Endothelial cell of umbilical vein (primary cell): ENCODE results near the gene PYGO1. TPM values are rescaled to one million over a fixed set of nuclear protein-coding genes. Genes with fewer than 3 reads are reported as not detected.

Source experiments
- BruUV-seq: library from RNA; stranded (reverse); fragments of 400-500 nt; replicated peaks from 2 replicates; lab custom pipeline; 2021; lab: Mats Ljungman, UMichigan
- CTCF ChIA-PET: fragments of 300-600, 350-600 bp; sonication (Branson Sonifier 250); formaldehyde crosslinking; loops from one replicate; lab custom pipeline; 2021; ENCODE audit warnings: antibody characterized with exemption, inconsistent platforms; lab: Charles Lee
- POLR2A ChIA-PET: fragments of 300-600, 350-600 bp; sonication (Branson Sonifier 250); formaldehyde crosslinking; loops from one replicate; lab custom pipeline; 2021; ENCODE audit warnings: antibody characterized with exemption, inconsistent platforms; lab: Charles Lee
- DNase-seq: peaks from one replicate; pipeline ENCODE4 v3.0.0-alpha.2; 2011; ENCODE audit warnings: low read depth, low spot score
- FAIRE-seq: peaks from 2 replicates; lab custom pipeline; 2011; peaks lifted over from hg19 to GRCh38; lab: Jason Lieb, UNC
- H2AFZ ChIP-seq: 2 replicates; pipeline ENCODE4 v1.6.0; 2012; ENCODE audit warnings: low read depth, low read length, control low read depth, inconsistent platforms
- H3K27ac ChIP-seq: 2 replicates; pipeline ENCODE4 v1.5.1; 2011; ENCODE audit warnings: low read depth, mild to moderate bottlenecking, control low read depth, low read length, moderate library complexity; ENCODE audit not compliant: insufficient read depth
- H3K27me3 ChIP-seq, 2 experiments: 2 replicates each; pipeline versions ENCODE4 v1.6.0 to v1.6.1; 2011; ENCODE audit warnings: low read length in 2 of 2, mixed read lengths in 1 of 2; ENCODE audit not compliant: control insufficient read depth in 2 of 2, insufficient read depth in 2 of 2
- H3K36me3 ChIP-seq, 2 experiments: 2 replicates in 1 of 2; 3 replicates in 1 of 2; pipeline ENCODE4 v1.5.1; 2011; ENCODE audit warnings: low read length in 2 of 2, mild to moderate bottlenecking in 1 of 2, moderate library complexity in 1 of 2; ENCODE audit not compliant: control insufficient read depth in 2 of 2, insufficient read depth in 2 of 2; ENCODE audit errors: extremely low read depth in 1 of 2
- H3K4me1 ChIP-seq: 3 replicates; pipeline ENCODE4 v1.5.1; 2011; ENCODE audit warnings: mild to moderate bottlenecking, low read length; ENCODE audit not compliant: control insufficient read depth, insufficient read depth; ENCODE audit errors: extremely low read depth
- H3K4me2 ChIP-seq: 2 replicates; pipeline ENCODE4 v1.6.1; 2011; ENCODE audit warnings: low read length, control low read depth, mixed read lengths; ENCODE audit not compliant: insufficient read depth
- H3K4me3 ChIP-seq, 3 experiments: fragments of 200-600 bp in 1 of 3; sonication (generic), shearing (Covaris generic) in 1 of 3; replicated peaks in 1 of 3; 2 replicates each; pipeline ENCODE4 v1.5.1; 2011 to 2016; ENCODE audit warnings: control low read depth in 3 of 3, low read length in 3 of 3, mild to moderate bottlenecking in 2 of 3, inconsistent platforms in 1 of 3, low read depth in 1 of 3, moderate library complexity in 1 of 3; ENCODE audit not compliant: insufficient read depth in 1 of 3
- H3K79me2 ChIP-seq: 2 replicates; pipeline ENCODE4 v1.6.0; 2012; ENCODE audit warnings: low read length, inconsistent platforms; ENCODE audit not compliant: control insufficient read depth, insufficient read depth
- H3K9ac ChIP-seq: replicated peaks from 2 replicates; pipeline ENCODE3; 2011; ENCODE audit warnings: low read length, control low read depth; ENCODE audit not compliant: insufficient read depth; ENCODE audit errors: extremely low read depth
- H3K9me1 ChIP-seq: replicated peaks from 3 replicates; pipeline ENCODE4 v1.6.0; 2011; ENCODE audit warnings: mild to moderate bottlenecking, low read length; ENCODE audit not compliant: control insufficient read depth, insufficient read depth; ENCODE audit errors: extremely low read depth
- H3K9me3 ChIP-seq: replicated peaks from 2 replicates; pipeline ENCODE4 v1.5.1; 2012; ENCODE audit warnings: low read length, inconsistent platforms; ENCODE audit not compliant: control insufficient read depth, insufficient read depth
- H4K20me1 ChIP-seq: replicated peaks from 2 replicates; pipeline ENCODE3; 2011; ENCODE audit warnings: mild to moderate bottlenecking, low read length; ENCODE audit not compliant: control insufficient read depth, insufficient read depth; ENCODE audit errors: extremely low read depth
- CTCF ChIP-seq, 2 donors: IDR thresholded peaks; 1 replicate in 1 of 2; 2 replicates in 1 of 2; pipeline ENCODE4 v1.5.1; 2011; ENCODE audit warnings: low read length in 2 of 2, mild to moderate bottlenecking in 2 of 2, moderate library complexity in 2 of 2, control low read depth in 1 of 2, inconsistent platforms in 1 of 2, low read depth in 1 of 2; ENCODE audit not compliant: insufficient read depth in 1 of 2; ENCODE audit errors: extremely low read depth in 1 of 2
- EZH2 ChIP-seq: IDR thresholded peaks from 2 replicates; pipeline ENCODE4 v1.6.1; 2012; ENCODE audit warnings: borderline replicate concordance, low read depth, mild to moderate bottlenecking, moderate library complexity, low read length, inconsistent platforms; ENCODE audit not compliant: severe bottlenecking
- FOS ChIP-seq: IDR thresholded peaks from 2 replicates; pipeline ENCODE4 v1.6.1; 2011; ENCODE audit warnings: mild to moderate bottlenecking, low read length, moderate library complexity, borderline replicate concordance; ENCODE audit not compliant: insufficient read depth
- GATA2 ChIP-seq: IDR thresholded peaks from 2 replicates; pipeline ENCODE4 v1.7.0; 2011; ENCODE audit warnings: low read depth, mild to moderate bottlenecking, moderate library complexity, mixed read lengths, low read length; ENCODE audit not compliant: insufficient read length, insufficient read depth
- JUN ChIP-seq: IDR thresholded peaks from 2 replicates; pipeline ENCODE4 v1.6.1; 2011; ENCODE audit warnings: borderline replicate concordance, low read depth; ENCODE audit not compliant: insufficient read length, insufficient read depth
- MAX ChIP-seq: IDR thresholded peaks from 2 replicates; pipeline ENCODE4 v1.6.1; 2011; ENCODE audit not compliant: insufficient read depth, insufficient read length
- MYC ChIP-seq: IDR thresholded peaks from one replicate; pipeline ENCODE4 v1.6.1; 2011; ENCODE audit warnings: mild to moderate bottlenecking, low read depth, low read length
- POLR2A ChIP-seq: IDR thresholded peaks from 2 replicates; pipeline ENCODE4 v1.6.1; 2012; ENCODE audit warnings: low read depth, mild to moderate bottlenecking, control low read depth, low read length
- POLR2AphosphoS5 ChIP-seq: IDR thresholded peaks from 2 replicates; pipeline ENCODE4 v1.6.1; 2012; ENCODE audit warnings: low read depth, mild to moderate bottlenecking, control low read depth, low read length, moderate library complexity; ENCODE audit not compliant: insufficient read depth
- dilution Hi-C: fragments of 300-500 bp; cut with MboI; formaldehyde crosslinking; loops from one replicate; pipeline ENCODE4 v1.15.0; 2019; ENCODE audit warnings: low sequenced_read_pairs; ENCODE audit not compliant: extremely low pct_ligation_motif_present
- intact Hi-C: fragments of 100-400 bp; cut with micrococcal nuclease; formaldehyde crosslinking; loops from one replicate; pipeline ENCODE4 v1.10.0; 2022
- polyA plus RNA-seq, 4 experiments: library from polyadenylated mRNA; depleted of rRNA in 3 of 4; stranded (reverse) in 3 of 4; unstranded in 1 of 4; fragments of >200 nt; gene quantifications; 2 replicates each; pipeline versions ENCODE4 v1.2.1 to v1.2.3, GENCODE V29; 2011 to 2012; ENCODE audit warnings: missing spikeins in 1 of 4
- total RNA-seq: library from RNA; stranded (reverse); gene quantifications from 2 replicates; pipeline ENCODE4 v1.2.3, GENCODE V29; 2021

Gene PYGO1
- total and polyA plus RNA-seq, 2 donors (not counting 3 experiments of a cell fraction or from before 2014, with no cell fraction given): 1.9 to 7.6 TPM

GRCh38 chr15:55590788-55591187 is 2.6 kb upstream of the PYGO1 start:
- Histone ChIP-seq H3K36me3 (no peaks in the 10 kb centered on the region), H2AFZ (no peak overlapping the region), H3K4me2 (no peak overlapping the region), H3K4me3 (no peak overlapping the region), H3K4me1 (peaks cover 8% of the 10 kb centered on the region), H3K9ac (no peak overlapping the region), H3K9me3 (no peaks in the 10 kb centered on the region), H4K20me1 (no peaks in the 10 kb centered on the region), H3K9me1 (no peaks in the 10 kb centered on the region), H3K27ac (no peak overlapping the region), H3K27me3 (no peaks in the 10 kb centered on the region), H3K79me2 (no peaks in the 10 kb centered on the region)
- intact Hi-C loops (no loop called here), dilution Hi-C loops (no loop called here)
- TF ChIP-seq FOS (no peak), JUN (no peak), POLR2AphosphoS5 (no peak), MYC (no peak), GATA2 (no peak), CTCF (IDR thresholded peaks at IDR 0.05; ENCODE audit: extremely low read depth in 1 of 2, insufficient read depth in 1 of 2, low read depth in 1 of 2, low read length in 2 of 2) (no peak), EZH2 (no peak), POLR2A (no peak), MAX (no peak)
- BruUV-seq: no TSS peak
- ChIA-PET CTCF (interaction anchor here (0.6 to 0.7 kb wide), 2 partner anchors 31 to 394 kb away, joined by 3 read pairs; no protein-coding TSS in a partner anchor), POLR2A (no interaction called here)
- FAIRE-seq: no peak
- no peak for DNase-seq
